Sigmoid colon (tissue), 7 donors: ENCODE results near the gene CHRM5. TPM values are rescaled to one million over a fixed set of nuclear protein-coding genes. Genes with fewer than 3 reads are reported as not detected.
"Not testable (repeated sequence)": the region's sequence is repeated elsewhere in the genome, so short reads cannot be mapped to it uniquely, and the experiment has no call there.

Source experiments
- DNase-seq: peaks from one replicate; pipeline ENCODE4 v3.0.0-alpha.2; 2019
- H3K27ac ChIP-seq, 4 donors: fragments of 200-600 bp; sonication (generic); one replicate each; pipeline ENCODE4 v1.5.1; 2016 to 2019; ENCODE audit warnings: mild to moderate bottlenecking in 1 of 4
- H3K27me3 ChIP-seq, 3 donors: fragments of 200-600 bp; sonication (generic); one replicate each; pipeline ENCODE4 v1.5.1; 2019; ENCODE audit warnings: mild to moderate bottlenecking in 1 of 3
- H3K36me3 ChIP-seq, 4 donors: fragments of 200-600 bp; sonication (generic); one replicate each; pipeline ENCODE4 v1.5.1; 2016 to 2019
- H3K4me1 ChIP-seq, 4 donors: fragments of 200-600 bp; sonication (generic); one replicate each; pipeline ENCODE4 v1.5.1; 2017 to 2019
- H3K4me3 ChIP-seq, 4 donors: fragments of 200-600 bp; sonication (generic); one replicate each; pipeline ENCODE4 v1.5.1; 2017 to 2019; ENCODE audit warnings: mild to moderate bottlenecking in 2 of 4, moderate library complexity in 1 of 4
- H3K9me3 ChIP-seq, 4 donors: fragments of 200-600 bp in 3 of 4; sonication (generic) in 3 of 4; one replicate each; pipeline versions ENCODE4 v1.5.1 to v1.6.1; 2013 to 2019
- EP300 ChIP-seq, 4 donors: sonication (generic); formaldehyde crosslinking; IDR thresholded peaks; one replicate each; pipeline ENCODE4 v1.6.1; 2017; ENCODE audit warnings: antibody characterized with exemption in 4 of 4
- POLR2A ChIP-seq, 2 donors: fragments of 450-650 bp; IDR thresholded peaks; one replicate each; pipeline ENCODE4 v1.6.1; 2016; ENCODE audit warnings: antibody characterized with exemption in 2 of 2, mild to moderate bottlenecking in 2 of 2, moderate library complexity in 2 of 2
- POLR2AphosphoS5 ChIP-seq, 4 donors: sonication (generic); formaldehyde crosslinking; IDR thresholded peaks; one replicate each; pipeline ENCODE4 v1.6.1; 2017; ENCODE audit warnings: antibody characterized with exemption in 4 of 4
- whole genome bisulfite sequencing, 2 donors: extraction: QIAGEN DNeasy Blood & Tissue Kit; methylation state at CpG; one replicate each; pipeline ENCODE4 v1.1.7; 2013; 5-methylcytosine and 5-hydroxymethylcytosine counted together
- intact Hi-C: fragments of 100-400 bp; cut with DNase I; formaldehyde crosslinking; loops from one replicate; pipeline ENCODE4 v1.15.1; 2023
- polyA plus RNA-seq, 3 donors: library from polyadenylated mRNA; stranded (reverse); fragments of 200-250 nt; gene quantifications; one replicate each; pipeline ENCODE4 v1.2.3, GENCODE V29; 2013
- total RNA-seq, 4 donors: library from RNA; depleted of rRNA; stranded (reverse); fragments of >200 nt; gene quantifications; one replicate each; pipeline ENCODE4 v1.1.0, GENCODE V29; 2016
- TF ChIP-seq, protein P1 (sequence below), 4 experiments: fragments of 450-650 bp in 3 of 4; fragments of 200-600 bp in 1 of 4; IDR thresholded peaks; one replicate each; pipeline ENCODE4 v1.5.1; 2016 to 2019; ENCODE audit warnings: antibody characterized with exemption in 4 of 4, mild to moderate bottlenecking in 3 of 4, moderate library complexity in 2 of 4
- donor health status: healthy with polysubstance abuse.
- donor health status: Bipolar disorder and iron deficiency.
- donor health status: healthy.

The CHRM5 gene
- total and polyA plus RNA-seq, 7 donors: 0.01 TPM; not detected in 6

DNA sequence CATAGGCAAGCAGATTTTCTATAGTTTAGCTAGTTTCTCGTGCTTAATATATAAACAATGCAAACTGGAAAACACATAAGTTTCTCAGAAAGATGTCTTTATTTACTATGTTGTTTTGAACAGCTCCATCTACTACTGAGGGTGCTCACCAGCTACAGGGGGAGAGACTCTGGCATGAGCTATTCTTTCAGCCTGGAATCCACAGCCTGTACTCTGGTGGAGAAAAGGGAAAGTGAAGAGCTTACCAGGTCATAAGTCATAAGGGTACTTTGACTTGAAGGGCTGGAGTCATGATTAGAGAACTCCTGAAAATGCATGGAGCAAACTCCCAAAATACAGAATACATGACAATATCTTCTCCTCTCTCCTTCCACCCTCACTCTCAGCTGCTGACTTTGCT lies 75.1 kb downstream of the CHRM5 start:
- no peaks in the 10 kb centered on the region for H3K36me3 ChIP-seq
- WGBS, 2 donors: 77 to 83% methylated on average over 1 of the region's 1 CpG
- no peak for DNase-seq
- no peak overlapping the region for H3K4me3 ChIP-seq
- no peaks in the 10 kb centered on the region for H3K27me3 ChIP-seq
- intact Hi-C loops: no loop called here
- H3K9me3 ChIP-seq: no peaks in the 10 kb centered on the region
- no peak for TF ChIP-seq POLR2AphosphoS5 (IDR thresholded peaks at IDR 0.05)
- no peak for TF ChIP-seq POLR2A (IDR thresholded peaks at IDR 0.05)
- peaks cover 0 to 11% (median 4%) of the 10 kb centered on the region in 4 donors for H3K4me1 ChIP-seq
- no peak overlapping the region for H3K27ac ChIP-seq

DNA sequence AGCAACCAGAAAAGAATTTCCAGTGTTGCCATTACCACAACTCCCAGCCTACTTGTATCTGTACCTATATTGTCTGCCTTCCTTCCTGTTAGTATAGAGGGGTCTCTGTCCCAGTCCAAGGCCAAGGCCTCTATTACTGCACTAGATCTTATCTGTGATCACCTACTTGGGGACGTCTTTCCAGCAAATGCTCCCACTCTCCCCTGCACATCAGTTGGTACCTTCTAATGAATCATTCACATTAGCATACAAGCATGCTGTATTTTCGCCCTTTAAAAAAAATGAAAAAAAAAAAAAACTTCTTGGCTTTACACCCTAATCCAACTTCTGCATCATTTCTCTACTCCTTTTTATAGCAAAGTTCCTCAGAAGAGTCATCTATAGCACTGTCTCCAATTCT lies 75.5 kb downstream of the CHRM5 start:
- TF ChIP-seq EP300 (IDR thresholded peaks at IDR 0.05) (no peak), POLR2A (IDR thresholded peaks at IDR 0.05) (no peak), POLR2AphosphoS5 (IDR thresholded peaks at IDR 0.05) (no peak)
- TF ChIP-seq, protein P1, sequence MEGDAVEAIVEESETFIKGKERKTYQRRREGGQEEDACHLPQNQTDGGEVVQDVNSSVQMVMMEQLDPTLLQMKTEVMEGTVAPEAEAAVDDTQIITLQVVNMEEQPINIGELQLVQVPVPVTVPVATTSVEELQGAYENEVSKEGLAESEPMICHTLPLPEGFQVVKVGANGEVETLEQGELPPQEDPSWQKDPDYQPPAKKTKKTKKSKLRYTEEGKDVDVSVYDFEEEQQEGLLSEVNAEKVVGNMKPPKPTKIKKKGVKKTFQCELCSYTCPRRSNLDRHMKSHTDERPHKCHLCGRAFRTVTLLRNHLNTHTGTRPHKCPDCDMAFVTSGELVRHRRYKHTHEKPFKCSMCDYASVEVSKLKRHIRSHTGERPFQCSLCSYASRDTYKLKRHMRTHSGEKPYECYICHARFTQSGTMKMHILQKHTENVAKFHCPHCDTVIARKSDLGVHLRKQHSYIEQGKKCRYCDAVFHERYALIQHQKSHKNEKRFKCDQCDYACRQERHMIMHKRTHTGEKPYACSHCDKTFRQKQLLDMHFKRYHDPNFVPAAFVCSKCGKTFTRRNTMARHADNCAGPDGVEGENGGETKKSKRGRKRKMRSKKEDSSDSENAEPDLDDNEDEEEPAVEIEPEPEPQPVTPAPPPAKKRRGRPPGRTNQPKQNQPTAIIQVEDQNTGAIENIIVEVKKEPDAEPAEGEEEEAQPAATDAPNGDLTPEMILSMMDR (IDR thresholded peaks at IDR 0.05): no peak
- no peak overlapping the region for H3K27ac ChIP-seq
- no peaks in the 10 kb centered on the region for H3K36me3 ChIP-seq
- no peaks in the 10 kb centered on the region for H3K9me3 ChIP-seq
- H3K4me1 ChIP-seq: peaks cover 0 to 11% (median 4%) of the 10 kb centered on the region in 4 donors
- DNase-seq: no peak
- no peaks in the 10 kb centered on the region for H3K27me3 ChIP-seq
- intact Hi-C loops: no loop called here
- H3K4me3 ChIP-seq: no peak overlapping the region
- 81 to 92% methylated on average over 2 of the region's 2 CpGs for WGBS, 2 donors

GRCh38 chr15:34046471-34047145 lies 78.3 kb downstream of the CHRM5 start:
- TF ChIP-seq POLR2A (IDR thresholded peaks at IDR 0.05): no peak
- no peak for TF ChIP-seq POLR2AphosphoS5 (IDR thresholded peaks at IDR 0.05)
- TF ChIP-seq, protein P1 (IDR thresholded peaks at IDR 0.05): no peak
- no peak for TF ChIP-seq EP300 (IDR thresholded peaks at IDR 0.05)
- H3K9me3 ChIP-seq: peaks cover 0 to 3% (median 1%) of the 10 kb centered on the region in 4 donors
- DNase-seq: no peak
- no peaks in the 10 kb centered on the region for H3K4me1 ChIP-seq
- no peak overlapping the region for H3K27ac ChIP-seq
- intact Hi-C loops: no loop called here
- H3K36me3 ChIP-seq: no peaks in the 10 kb centered on the region
- WGBS, 2 donors: 92 to 94% methylated on average over 16 of the region's 16 CpGs
- H3K4me3 ChIP-seq: no peak overlapping the region
- H3K27me3 ChIP-seq: no peaks in the 10 kb centered on the region

GRCh38 chr15:34047893-34048775 lies 79.8 kb downstream of the CHRM5 start:
- no peak overlapping the region for H3K27ac ChIP-seq
- no peaks in the 10 kb centered on the region for H3K36me3 ChIP-seq
- DNase-seq: no peak
- 88 to 89% methylated on average over 10 of the region's 10 CpGs for WGBS, 2 donors
- H3K4me1 ChIP-seq: no peaks in the 10 kb centered on the region
- peaks cover 0 to 3% (median 2%) of the 10 kb centered on the region in 4 donors for H3K9me3 ChIP-seq
- TF ChIP-seq POLR2AphosphoS5 (IDR thresholded peaks at IDR 0.05) (no peak), EP300 (IDR thresholded peaks at IDR 0.05) (no peak), POLR2A (IDR thresholded peaks at IDR 0.05) (no peak)
- TF ChIP-seq, protein P1 (IDR thresholded peaks at IDR 0.05): no peak
- H3K27me3 ChIP-seq: no peaks in the 10 kb centered on the region
- intact Hi-C loops: no loop called here
- no peak overlapping the region for H3K4me3 ChIP-seq

- no peak overlapping the region for H3K4me3 ChIP-seq
- no peaks in the 10 kb centered on the region for H3K27me3 ChIP-seq
- DNase-seq: no peak
- H3K27ac ChIP-seq: no peak overlapping the region
- H3K4me1 ChIP-seq: no peaks in the 10 kb centered on the region
- intact Hi-C loops: no loop called here
- 95 to 97% methylated on average over 2 of the region's 2 CpGs for WGBS, 2 donors
- H3K36me3 ChIP-seq: no peaks in the 10 kb centered on the region
- H3K9me3 ChIP-seq: peaks cover 0 to 3% (median 2%) of the 10 kb centered on the region in 4 donors
- no peak for TF ChIP-seq POLR2A (IDR thresholded peaks at IDR 0.05)
- TF ChIP-seq, protein P1 (IDR thresholded peaks at IDR 0.05): no peak
- no peak for TF ChIP-seq EP300 (IDR thresholded peaks at IDR 0.05)
- no peak for TF ChIP-seq POLR2AphosphoS5 (IDR thresholded peaks at IDR 0.05)
Measured at GRCh38 chr15:34049112-34049511, 80.8 kb downstream of the CHRM5 start.

DNA sequence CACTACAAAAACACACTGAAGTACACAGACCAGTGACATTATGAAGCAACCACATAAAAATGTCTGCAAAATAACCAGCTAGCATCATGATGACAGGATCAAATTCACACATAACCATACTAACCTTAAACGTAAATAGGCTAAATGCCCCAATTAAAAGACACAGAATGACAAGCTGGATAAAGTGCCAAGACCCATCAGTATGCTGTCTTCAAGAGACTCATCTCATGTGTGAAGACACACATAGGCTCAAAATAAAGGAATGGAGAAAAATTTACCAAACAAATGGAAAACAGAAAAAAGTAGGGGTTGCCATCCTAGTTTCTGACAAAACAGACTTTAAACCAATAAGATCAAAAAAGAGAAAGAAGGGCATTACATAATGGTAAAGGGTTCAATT lies 82.1 kb downstream of the CHRM5 start:
- DNase-seq, H3K9me3 ChIP-seq, H3K27me3 ChIP-seq, H3K27ac ChIP-seq, H3K36me3 ChIP-seq, H3K4me1 ChIP-seq, intact Hi-C loops, H3K4me3 ChIP-seq: not testable (repeated sequence)
- WGBS, 2 donors: 85 to 95% methylated on average over 1 of the region's 1 CpG
